ENCODE measurements around the gene TTC7B. TPM values are rescaled to one million over a fixed set of nuclear protein-coding genes. Genes with fewer than 3 reads are reported as not detected.

TTC7B gene
- total RNA-seq, 2 donors from 2014 or later = 25.0 to 40.7 TPM

GRCh38 chr14:90562652-90563051, 253.6 kb downstream of the TTC7B start:
- H3K27ac ChIP-seq = no peak overlapping the region
- TF ChIP-seq POLR2A (IDR thresholded peaks at IDR 0.05) = no peak
- no peak for TF ChIP-seq POLR2AphosphoS5 (IDR thresholded peaks at IDR 0.05)
- TF ChIP-seq CTCF (IDR thresholded peaks at IDR 0.05) = no peak
- 49% methylated on average over 6 of the region's 6 CpGs for WGBS
- no peaks in the 10 kb centered on the region for H3K4me1 ChIP-seq (replicated peaks)
- H3K9me3 ChIP-seq = no peaks in the 10 kb centered on the region
- H3K4me3 ChIP-seq = no peak overlapping the region
- intact Hi-C loops (cut with DNase I) = no loop called here
- DNase-seq (ENCODE audit: low spot score) = no peak
- H3K27me3 ChIP-seq (replicated peaks; ENCODE audit: insufficient read depth) = no peaks in the 10 kb centered on the region
- no peaks in the 10 kb centered on the region for H3K36me3 ChIP-seq

GRCh38 chr14:90561920-90562319, 254.3 kb downstream of the TTC7B start:
- no peak overlapping the region for H3K4me3 ChIP-seq
- 89% methylated on average over 7 of the region's 7 CpGs for WGBS
- intact Hi-C loops (cut with DNase I) = no loop called here
- TF ChIP-seq POLR2AphosphoS5 (IDR thresholded peaks at IDR 0.05) (no peak), POLR2A (IDR thresholded peaks at IDR 0.05) (no peak)
- H3K27ac ChIP-seq = no peak overlapping the region
- no peak for DNase-seq (ENCODE audit: low spot score)
- H3K9me3 ChIP-seq = no peaks in the 10 kb centered on the region
- H3K36me3 ChIP-seq = no peaks in the 10 kb centered on the region
- H3K4me1 ChIP-seq (replicated peaks) = no peaks in the 10 kb centered on the region
- H3K27me3 ChIP-seq (replicated peaks; ENCODE audit: insufficient read depth) = no peaks in the 10 kb centered on the region

DNA sequence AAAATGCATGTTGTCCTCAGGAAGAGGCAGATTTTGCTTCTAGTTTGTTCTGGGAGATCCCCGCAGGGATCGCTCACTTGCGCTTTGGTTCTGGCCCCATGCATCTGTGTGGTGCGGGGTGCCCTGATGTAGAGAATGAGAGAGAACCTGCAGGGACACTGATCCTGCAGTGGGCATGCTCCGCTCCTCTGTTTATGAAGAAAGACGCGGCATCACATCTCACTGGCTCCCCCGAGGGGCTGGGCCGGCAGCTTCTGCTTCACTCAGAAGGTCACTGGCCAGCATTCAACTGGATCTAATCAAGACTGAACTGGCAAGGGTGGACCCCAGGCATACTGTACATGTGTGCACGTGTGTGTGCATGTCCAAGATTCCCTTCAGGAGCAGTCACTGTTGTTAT, 255.2 kb downstream of the TTC7B start:
- intact Hi-C loops (cut with DNase I) = no loop called here
- Histone ChIP-seq H3K27me3 (replicated peaks; ENCODE audit: insufficient read depth) (no peaks in the 10 kb centered on the region), H3K27ac (no peak overlapping the region), H3K9me3 (no peaks in the 10 kb centered on the region), H3K4me1 (replicated peaks) (no peaks in the 10 kb centered on the region), H3K4me3 (no peak overlapping the region), H3K36me3 (no peaks in the 10 kb centered on the region)
- WGBS = 88% methylated on average over 10 of the region's 10 CpGs
- TF ChIP-seq POLR2A (IDR thresholded peaks at IDR 0.05) (no peak), CTCF (IDR thresholded peaks at IDR 0.05) (no peak), POLR2AphosphoS5 (IDR thresholded peaks at IDR 0.05) (no peak)
- no peak for DNase-seq (ENCODE audit: low spot score)

- Histone ChIP-seq H3K27me3 (replicated peaks; ENCODE audit: insufficient read depth) (no peaks in the 10 kb centered on the region), H3K36me3 (no peaks in the 10 kb centered on the region), H3K9me3 (no peaks in the 10 kb centered on the region), H3K4me3 (no peak overlapping the region), H3K4me1 (replicated peaks) (no peaks in the 10 kb centered on the region), H3K27ac (no peak overlapping the region)
- 79% methylated on average over 4 of the region's 4 CpGs for WGBS
- DNase-seq (ENCODE audit: low spot score) = no peak
- intact Hi-C loops (cut with DNase I) = no loop called here
- TF ChIP-seq CTCF (IDR thresholded peaks at IDR 0.05) (no peak), POLR2A (IDR thresholded peaks at IDR 0.05) (no peak), POLR2AphosphoS5 (IDR thresholded peaks at IDR 0.05) (no peak)
Measured at GRCh38 chr14:90560558-90560957, 255.7 kb downstream of the TTC7B start.

DNA sequence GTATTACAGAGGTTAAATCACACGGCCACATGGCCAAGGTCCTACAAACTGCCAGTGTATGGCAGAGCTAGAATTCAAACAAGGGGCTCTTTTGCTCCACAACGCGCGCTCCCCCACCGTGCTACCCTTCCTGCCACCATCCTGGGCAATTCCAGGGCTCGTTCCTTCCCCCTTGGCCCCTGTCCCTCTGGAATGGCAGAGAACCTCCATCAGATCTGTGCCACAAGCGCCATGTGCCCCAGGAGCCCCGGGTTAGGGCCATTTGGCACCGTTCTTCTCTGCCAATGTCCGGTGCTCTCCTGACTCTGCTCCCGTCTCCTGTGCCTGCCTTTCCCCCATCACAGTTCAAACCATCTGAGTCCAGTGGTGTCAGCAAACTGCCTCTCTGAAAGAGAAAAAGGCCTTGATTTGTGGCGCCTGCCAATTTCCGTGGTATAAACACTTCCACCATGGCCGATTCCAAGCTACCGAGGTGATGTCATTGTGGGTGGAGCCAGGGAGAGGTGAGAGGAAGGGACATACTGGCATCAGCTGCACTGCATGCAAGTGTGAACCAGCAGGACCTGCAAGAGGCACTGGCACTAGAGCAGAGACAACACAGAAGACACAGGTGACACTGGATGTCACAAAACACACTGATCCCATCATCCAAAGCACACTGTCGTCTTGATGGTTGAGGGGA, 256.3 kb downstream of the TTC7B start:
- Histone ChIP-seq H3K27me3 (replicated peaks; ENCODE audit: insufficient read depth) (no peaks in the 10 kb centered on the region), H3K4me3 (no peak overlapping the region), H3K36me3 (no peaks in the 10 kb centered on the region), H3K9me3 (no peaks in the 10 kb centered on the region), H3K4me1 (replicated peaks) (no peaks in the 10 kb centered on the region), H3K27ac (no peak overlapping the region)
- WGBS = 93% methylated on average over 16 of the region's 16 CpGs
- TF ChIP-seq POLR2A (IDR thresholded peaks at IDR 0.05) (no peak), POLR2AphosphoS5 (IDR thresholded peaks at IDR 0.05) (no peak), CTCF (IDR thresholded peaks at IDR 0.05) (no peak)
- intact Hi-C loops (cut with DNase I) = no loop called here
- DNase-seq (ENCODE audit: low spot score) = no peak

Data from prostate gland (tissue), 2 donors.